Measurements from ENCODE around the gene PDIA2. TPM values are rescaled to one million over a fixed set of nuclear protein-coding genes. Genes with fewer than 3 reads are reported as not detected.

Gene PDIA2
- total RNA-seq, 1 donor from 2014 or later = 0.92 TPM

GRCh38 chr16:279531-279930 is 3.4 kb upstream of the PDIA2 start:
- DNase-seq (ENCODE audit: low read depth, low spot score) = no peak

GRCh38 chr16:280005-280460 is 2.9 kb upstream of the PDIA2 start:
- no peak for DNase-seq (ENCODE audit: low read depth, low spot score)

- no peak for DNase-seq (ENCODE audit: low read depth, low spot score)
These were observed 2.4 kb upstream of the PDIA2 start, which contains the start of gene ARHGDIG for GRCh38 chr16:280552-280951. Gene ARHGDIG, plus strand, starts transcription at chr16:280591. Its CDS starts 90 bp downstream, at chr16:280681.

GRCh38 chr16:280991-281659 is 1.8 kb upstream of the PDIA2 start:
- DNase-seq (ENCODE audit: low read depth, low spot score) = no peak

GRCh38 chr16:281660-282255 is 1.2 kb upstream of the PDIA2 start:
- no peak for DNase-seq (ENCODE audit: low read depth, low spot score)

GRCh38 chr16:282491-282890 is 473 bp upstream of the PDIA2 start:
- no peak for DNase-seq (ENCODE audit: low read depth, low spot score)

- DNase-seq (ENCODE audit: low read depth, low spot score) = no peak
These were observed 1.5 kb downstream of the PDIA2 start for GRCh38 chr16:284204-285120.

- DNase-seq (ENCODE audit: low read depth, low spot score) = no peak
These were observed 2.4 kb downstream of the PDIA2 start for GRCh38 chr16:285146-286055.

- DNase-seq (ENCODE audit: low read depth, low spot score) = no peak
These were observed 3.7 kb downstream of the PDIA2 start for GRCh38 chr16:286491-287297.

GRCh38 chr16:287298-287811 is 4.4 kb downstream of the PDIA2 start:
- DNase-seq (ENCODE audit: low read depth, low spot score) = no peak

- no peak for DNase-seq (ENCODE audit: low read depth, low spot score)
These were observed 5.3 kb downstream of the PDIA2 start for GRCh38 chr16:287981-288920.

GRCh38 chr16:289395-289997 is 6.5 kb downstream of the PDIA2 start:
- DNase-seq (ENCODE audit: low read depth, low spot score) = no peak

- DNase-seq (ENCODE audit: low read depth, low spot score) = no peak
These were observed 7.2 kb downstream of the PDIA2 start for GRCh38 chr16:290015-290680.

- no peak for DNase-seq (ENCODE audit: low read depth, low spot score)
These were observed 7.9 kb downstream of the PDIA2 start for GRCh38 chr16:290681-291405.

- DNase-seq (ENCODE audit: low read depth, low spot score) = no peak
These were observed 8.6 kb downstream of the PDIA2 start for GRCh38 chr16:291539-291938.

GRCh38 chr16:293043-293775 is 10.2 kb downstream of the PDIA2 start:
- DNase-seq (ENCODE audit: low read depth, low spot score) = no peak

All from pulmonary artery endothelial cell (primary cell).